ENCODE data around the gene C1orf74.

C1orf74 gene

GRCh38 chr1:209772126-209772525, 12.2 kb downstream of the C1orf74 start:
- Histone ChIP-seq H3K4me2 (ENCODE audit: low read length) (no peak overlapping the region), H4K20me1 (ENCODE audit: insufficient read depth, low read length) (no peaks in the 10 kb centered on the region), H3K27ac (ENCODE audit: low read depth, low read length, poor library complexity, severe bottlenecking) (no peak overlapping the region), H3F3A (ENCODE audit: insufficient read depth, low read length) (no peaks in the 10 kb centered on the region), H3K27me3 (ENCODE audit: insufficient read depth, low read length) (no peaks in the 10 kb centered on the region), H3K4me3 (ENCODE audit: low read depth, low read length, poor library complexity, severe bottlenecking) (no peak overlapping the region), H3K36me3 (ENCODE audit: insufficient read depth, low read length) (no peaks in the 10 kb centered on the region), H3K9me2 (ENCODE audit: low read depth, low read length) (no peaks in the 10 kb centered on the region), H3K9ac (ENCODE audit: low read length) (no peak overlapping the region), H3K9me3 (ENCODE audit: low read length) (no peaks in the 10 kb centered on the region), H3K4me1 (ENCODE audit: insufficient read depth, low read length, severe bottlenecking) (peaks cover 9% of the 10 kb centered on the region), H3K79me2 (ENCODE audit: insufficient read depth, low read length) (no peaks in the 10 kb centered on the region), H2AFZ (ENCODE audit: low read length) (no peak overlapping the region)
- no peak for TF ChIP-seq EZH2 (IDR thresholded peaks at IDR 0.05; ENCODE audit: borderline replicate concordance, low read length)
- TF ChIP-seq CTCF (IDR thresholded peaks at IDR 0.05; ENCODE audit: low read length), result no peak

- Histone ChIP-seq H3K4me2 (ENCODE audit: low read length) (no peak overlapping the region), H3K9me3 (ENCODE audit: low read length) (no peaks in the 10 kb centered on the region), H3K4me1 (ENCODE audit: insufficient read depth, low read length, severe bottlenecking) (peaks cover 9% of the 10 kb centered on the region), H3K9me2 (ENCODE audit: low read depth, low read length) (no peaks in the 10 kb centered on the region), H3K79me2 (ENCODE audit: insufficient read depth, low read length) (no peaks in the 10 kb centered on the region), H3K9ac (ENCODE audit: low read length) (no peak overlapping the region), H3K4me3 (ENCODE audit: low read depth, low read length, poor library complexity, severe bottlenecking) (no peak overlapping the region), H3K27ac (ENCODE audit: low read depth, low read length, poor library complexity, severe bottlenecking) (no peak overlapping the region), H3K36me3 (ENCODE audit: insufficient read depth, low read length) (no peaks in the 10 kb centered on the region), H3K27me3 (ENCODE audit: insufficient read depth, low read length) (no peaks in the 10 kb centered on the region), H2AFZ (ENCODE audit: low read length) (no peak overlapping the region), H3F3A (ENCODE audit: insufficient read depth, low read length) (no peaks in the 10 kb centered on the region), H4K20me1 (ENCODE audit: insufficient read depth, low read length) (no peaks in the 10 kb centered on the region)
- TF ChIP-seq EZH2 (IDR thresholded peaks at IDR 0.05; ENCODE audit: borderline replicate concordance, low read length) (no peak), CTCF (IDR thresholded peaks at IDR 0.05; ENCODE audit: low read length) (no peak)
These were observed 13.5 kb downstream of the C1orf74 start for GRCh38 chr1:209770636-209771415.

- Histone ChIP-seq H3K4me2 (ENCODE audit: low read length) (no peak overlapping the region), H3K27me3 (ENCODE audit: insufficient read depth, low read length) (no peaks in the 10 kb centered on the region), H3K9me2 (ENCODE audit: low read depth, low read length) (no peaks in the 10 kb centered on the region), H3K9me3 (ENCODE audit: low read length) (no peaks in the 10 kb centered on the region), H4K20me1 (ENCODE audit: insufficient read depth, low read length) (no peaks in the 10 kb centered on the region), H3K4me1 (ENCODE audit: insufficient read depth, low read length, severe bottlenecking) (peaks cover 9% of the 10 kb centered on the region), H2AFZ (ENCODE audit: low read length) (no peak overlapping the region), H3K36me3 (ENCODE audit: insufficient read depth, low read length) (no peaks in the 10 kb centered on the region), H3K9ac (ENCODE audit: low read length) (no peak overlapping the region), H3F3A (ENCODE audit: insufficient read depth, low read length) (no peaks in the 10 kb centered on the region), H3K4me3 (ENCODE audit: low read depth, low read length, poor library complexity, severe bottlenecking) (no peak overlapping the region), H3K79me2 (ENCODE audit: insufficient read depth, low read length) (no peaks in the 10 kb centered on the region), H3K27ac (ENCODE audit: low read depth, low read length, poor library complexity, severe bottlenecking) (no peak overlapping the region)
- TF ChIP-seq EZH2 (IDR thresholded peaks at IDR 0.05; ENCODE audit: borderline replicate concordance, low read length) (no peak), CTCF (IDR thresholded peaks at IDR 0.05; ENCODE audit: low read length) (no peak)
These were observed 14.4 kb downstream of the C1orf74 start for GRCh38 chr1:209769971-209770370.

Data from OCI-LY1 (cell line).